Measurements from ENCODE around the gene ZNF280A.
"Not testable (repeated sequence)": the region's sequence is repeated elsewhere in the genome, so short reads cannot be mapped to it uniquely, and the experiment has no call there.

Gene ZNF280A

GRCh38 chr22:22510833-22511232 lies 9.2 kb downstream of the ZNF280A start:
- not testable (repeated sequence) for DNase-seq (ENCODE audit: low spot score)

GRCh38 chr22:22509912-22510311 lies 10.2 kb downstream of the ZNF280A start:
- not testable (repeated sequence) for DNase-seq (ENCODE audit: low spot score)

GRCh38 chr22:22508274-22509176 lies 11.5 kb downstream of the ZNF280A start, which contains the start of gene ZNF280B:
Gene ZNF280B (minus strand): TSS chr22:22508742. CDS start chr22:22489398, 19,344 bp downstream.
- no peak for DNase-seq (ENCODE audit: low spot score)

- DNase-seq (ENCODE audit: low spot score) = no peak
Measured at GRCh38 chr22:22507743-22508273, 12.3 kb downstream of the ZNF280A start.

- no peak for DNase-seq (ENCODE audit: low spot score)
Measured at GRCh38 chr22:22506736-22507135, 13.3 kb downstream of the ZNF280A start.

GRCh38 chr22:22498267-22498666 lies 21.8 kb downstream of the ZNF280A start:
- DNase-seq (ENCODE audit: low spot score) = no peak

- DNase-seq (ENCODE audit: low spot score) = not testable (repeated sequence)
Measured at GRCh38 chr22:22491589-22491988, 28.5 kb downstream of the ZNF280A start.

- DNase-seq (ENCODE audit: low spot score) = no peak
Measured at GRCh38 chr22:22488736-22489135, 31.3 kb downstream of the ZNF280A start.

- DNase-seq (ENCODE audit: low spot score) = no peak
Measured at GRCh38 chr22:22487869-22488597, 32.0 kb downstream of the ZNF280A start.

- no peak for DNase-seq (ENCODE audit: low spot score)
Measured at GRCh38 chr22:22487059-22487458, 33.0 kb downstream of the ZNF280A start.

GRCh38 chr22:22486132-22486899 lies 33.8 kb downstream of the ZNF280A start:
- no peak for DNase-seq (ENCODE audit: low spot score)

GRCh38 chr22:22485524-22485923 lies 34.5 kb downstream of the ZNF280A start:
- no peak for DNase-seq (ENCODE audit: low spot score)

GRCh38 chr22:22484023-22484422 lies 36.0 kb downstream of the ZNF280A start:
- no peak for DNase-seq (ENCODE audit: low spot score)

GRCh38 chr22:22480940-22481339 lies 39.1 kb downstream of the ZNF280A start:
- DNase-seq (ENCODE audit: low spot score) = no peak

GRCh38 chr22:22479999-22480532 lies 40.0 kb downstream of the ZNF280A start:
- DNase-seq (ENCODE audit: low spot score) = no peak

GRCh38 chr22:22479116-22479515 lies 41.0 kb downstream of the ZNF280A start:
- no peak for DNase-seq (ENCODE audit: low spot score)

- no peak for DNase-seq (ENCODE audit: low spot score)
Measured at GRCh38 chr22:22478470-22478869, 41.6 kb downstream of the ZNF280A start.

GRCh38 chr22:22474733-22475132 lies 45.3 kb downstream of the ZNF280A start:
- DNase-seq (ENCODE audit: low spot score) = no peak

GRCh38 chr22:22471104-22471503 lies 49.0 kb downstream of the ZNF280A start:
- DNase-seq (ENCODE audit: low spot score) = not testable (repeated sequence)

- no peak for DNase-seq (ENCODE audit: low spot score)
Measured at GRCh38 chr22:22469527-22469926, 50.5 kb downstream of the ZNF280A start.

GRCh38 chr22:22468794-22469469 lies 51.1 kb downstream of the ZNF280A start:
- DNase-seq (ENCODE audit: low spot score) = not testable (repeated sequence)

All from RKO (cell line).